Stimulated activated CD8-positive, alpha-beta memory T cell treated with anti-CD3 and anti-CD28 coated beads, Interleukin-15, amount 100 ng/mL, for 48 hours (primary cell): Measurements from ENCODE around the gene FARP1.

Experiments
- DNase-seq, 2 donors: peaks; one replicate each; pipeline ENCODE4 v3.0.0-alpha.2; 2020; ENCODE audit warnings: low read depth in 2 of 2

The FARP1 gene

DNA sequence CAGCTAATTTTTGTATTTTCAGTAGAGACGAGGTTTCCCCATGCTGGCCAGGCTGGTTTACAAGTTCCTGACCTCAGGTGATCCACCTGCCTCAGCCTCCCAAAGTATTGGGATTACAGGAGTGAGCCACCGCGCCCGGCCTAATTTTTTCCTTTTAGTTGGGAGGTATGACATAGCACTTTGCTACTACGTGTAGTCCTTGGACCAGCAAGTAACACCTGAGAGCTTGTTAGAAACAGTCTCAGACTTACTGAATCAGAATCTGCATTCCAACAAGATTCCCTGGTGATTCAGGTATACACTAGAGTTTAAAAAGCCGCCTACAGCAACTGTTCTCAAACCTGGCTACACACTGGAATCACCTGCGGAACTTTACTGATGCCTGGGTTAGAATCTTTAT, 1.8 kb upstream of the FARP1 start:
- no peak for DNase-seq

DNA sequence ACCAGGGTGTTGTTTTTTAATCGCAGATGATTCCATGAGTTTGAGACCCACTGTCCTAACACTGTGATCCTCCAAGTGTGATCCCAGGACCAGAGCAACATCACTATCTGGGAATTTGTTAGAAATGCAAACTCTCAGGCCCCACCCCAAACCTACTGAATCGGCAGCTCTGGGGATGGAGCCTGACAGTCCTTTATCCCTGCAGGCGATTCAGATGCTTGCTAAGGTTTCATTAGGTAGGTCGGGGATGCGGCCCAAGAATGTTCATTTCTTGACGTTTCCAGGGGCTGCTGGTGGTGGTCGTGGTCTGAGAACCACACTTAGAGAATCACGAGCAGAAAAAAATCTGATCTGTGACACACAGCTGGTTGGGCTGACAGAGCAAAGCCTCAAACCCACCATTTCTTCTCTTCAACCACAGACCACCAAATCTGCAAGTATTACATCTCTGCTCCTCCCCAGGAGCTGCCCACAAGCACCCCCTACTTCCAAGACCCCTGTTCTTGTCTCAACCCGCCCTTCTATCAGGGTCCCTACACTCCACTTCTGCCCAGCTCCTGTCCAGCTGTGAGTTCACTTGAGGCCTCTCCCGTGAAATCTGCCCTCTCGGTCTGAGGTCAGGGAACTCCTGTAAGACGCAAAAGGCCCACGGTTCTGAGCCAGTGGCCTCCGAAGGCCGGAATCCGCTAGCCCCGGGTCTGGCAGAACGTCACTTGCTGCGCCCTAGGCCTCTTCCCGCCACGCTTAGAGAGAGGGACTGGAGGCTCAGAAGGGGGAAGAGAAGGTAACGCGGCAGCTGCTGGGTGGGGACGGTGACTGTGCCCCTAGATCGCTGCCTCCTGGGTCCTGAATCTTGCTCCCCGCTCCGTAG, 1.1 kb upstream of the FARP1 start:
- no peak for DNase-seq

- DNase-seq, result no peak
These were observed 261 bp downstream of the FARP1 start for GRCh38 chr13:98143157-98143553.

GRCh38 chr13:98143601-98144026, 720 bp downstream of the FARP1 start:
- no peak for DNase-seq

- no peak for DNase-seq
These were observed 1.3 kb downstream of the FARP1 start for GRCh38 chr13:98144027-98144741.

DNA sequence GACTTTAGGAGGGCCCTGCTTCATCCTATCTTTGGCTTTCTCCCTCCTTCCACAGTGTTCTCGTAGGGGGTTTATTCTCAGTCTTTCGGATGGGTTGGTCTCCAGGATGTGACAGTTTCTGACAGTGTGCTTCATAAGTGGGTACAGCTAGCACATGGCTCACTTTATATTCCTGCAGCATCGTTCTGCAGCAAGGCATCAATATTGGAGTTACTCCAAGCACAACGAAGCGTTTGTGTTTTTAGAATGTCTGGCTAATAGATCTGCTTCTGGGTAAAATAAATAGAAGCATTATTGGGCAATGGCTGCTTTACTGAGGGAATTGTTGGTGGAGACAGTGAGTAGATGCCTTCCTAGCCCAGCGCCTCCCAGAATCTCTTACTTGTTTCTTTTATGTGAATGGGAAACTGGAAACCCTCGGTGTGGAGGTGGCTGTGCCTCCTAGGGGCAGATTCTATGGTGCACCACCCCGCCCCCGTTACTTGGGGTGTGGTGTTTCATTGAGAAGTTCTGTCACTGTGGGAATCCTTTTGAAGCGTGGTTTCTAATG, 2.0 kb downstream of the FARP1 start:
- no peak for DNase-seq

DNA sequence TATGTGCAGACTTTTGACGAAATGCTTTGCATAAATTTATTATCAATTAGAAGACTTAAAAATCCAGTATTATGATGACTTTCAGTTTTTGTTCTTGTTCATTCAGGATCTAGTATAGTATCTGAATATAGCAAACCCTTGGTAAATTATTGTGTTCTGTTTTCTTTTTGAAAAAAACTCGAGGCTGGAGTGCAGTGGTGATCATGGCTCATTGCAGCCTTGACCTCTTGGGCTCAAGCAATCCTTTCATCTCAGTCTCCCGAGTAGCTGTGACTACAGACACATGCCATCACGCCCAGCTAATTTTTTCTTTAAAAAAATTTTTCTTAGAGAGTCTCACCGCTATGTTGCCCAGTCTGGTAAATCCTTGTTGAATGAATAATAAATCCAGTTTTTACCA, 4.6 kb downstream of the FARP1 start:
- no peak for DNase-seq

- DNase-seq, result no peak
These were observed 8.1 kb downstream of the FARP1 start for GRCh38 chr13:98150832-98151479.

GRCh38 chr13:98155475-98156109, 12.7 kb downstream of the FARP1 start:
- DNase-seq, result no peak

DNA sequence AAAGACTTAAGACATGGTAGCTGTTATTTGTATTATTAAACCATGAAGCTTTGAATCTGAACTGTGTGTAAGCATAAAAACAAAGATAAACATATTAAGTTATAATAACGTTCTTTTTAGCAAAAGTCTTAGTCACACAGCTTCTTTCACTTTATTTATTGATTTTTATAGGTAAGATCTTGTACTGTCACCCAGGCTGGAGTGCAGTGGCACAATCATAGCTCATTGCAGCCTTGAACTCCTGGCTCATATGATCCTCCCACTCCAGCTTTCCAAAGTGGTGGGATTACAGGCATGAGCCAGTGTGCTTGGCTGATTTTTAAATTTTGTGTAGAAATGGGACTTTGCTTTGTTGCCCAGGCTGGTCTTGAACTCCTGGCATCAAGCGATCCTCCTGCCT, 13.4 kb downstream of the FARP1 start:
- no peak for DNase-seq

- no peak for DNase-seq
These were observed 14.3 kb downstream of the FARP1 start for GRCh38 chr13:98157188-98157587.

- no peak for DNase-seq
These were observed 14.7 kb downstream of the FARP1 start for GRCh38 chr13:98157609-98158008.

DNA sequence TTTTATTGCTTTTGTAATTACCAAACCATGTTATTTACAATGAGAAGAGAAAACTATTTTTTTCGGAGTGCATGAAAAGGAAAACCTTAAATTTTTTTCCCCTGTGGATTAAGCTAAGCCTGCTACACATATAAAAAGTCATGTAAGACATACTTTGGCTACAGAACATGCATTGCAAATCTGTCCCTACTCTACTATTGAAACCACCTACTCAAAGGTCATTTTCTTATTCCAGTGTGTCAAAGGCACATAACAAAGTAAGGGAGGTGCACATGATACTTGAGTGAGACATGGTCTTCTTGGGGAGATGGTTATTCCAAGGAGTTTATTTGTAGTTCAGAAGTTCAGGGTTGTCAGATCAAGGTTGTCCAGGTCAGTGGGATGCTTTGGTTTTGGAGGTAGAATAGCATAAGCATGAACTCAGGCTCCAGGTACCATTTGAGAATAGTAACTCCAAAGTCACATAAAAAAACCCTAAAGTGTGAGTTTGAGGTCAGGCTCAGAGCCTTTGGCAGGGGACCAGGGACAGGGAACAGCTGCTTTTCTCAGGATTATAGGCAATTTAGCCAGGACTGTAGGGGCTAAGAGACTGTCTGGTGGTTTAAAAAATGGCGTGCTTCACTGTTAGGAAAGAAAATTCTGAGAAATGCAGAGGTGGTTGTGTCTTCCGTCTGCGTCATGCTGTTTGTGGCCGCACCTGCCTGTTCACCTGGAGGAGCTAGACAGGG, 15.4 kb downstream of the FARP1 start:
- DNase-seq, result no peak

GRCh38 chr13:98162935-98163334, 20.0 kb downstream of the FARP1 start:
- DNase-seq, result no peak

GRCh38 chr13:98169331-98169730, 26.4 kb downstream of the FARP1 start:
- no peak for DNase-seq

- no peak for DNase-seq
These were observed 29.2 kb downstream of the FARP1 start for GRCh38 chr13:98171900-98172589.

GRCh38 chr13:98172590-98173422, 29.9 kb downstream of the FARP1 start:
- no peak for DNase-seq

DNA sequence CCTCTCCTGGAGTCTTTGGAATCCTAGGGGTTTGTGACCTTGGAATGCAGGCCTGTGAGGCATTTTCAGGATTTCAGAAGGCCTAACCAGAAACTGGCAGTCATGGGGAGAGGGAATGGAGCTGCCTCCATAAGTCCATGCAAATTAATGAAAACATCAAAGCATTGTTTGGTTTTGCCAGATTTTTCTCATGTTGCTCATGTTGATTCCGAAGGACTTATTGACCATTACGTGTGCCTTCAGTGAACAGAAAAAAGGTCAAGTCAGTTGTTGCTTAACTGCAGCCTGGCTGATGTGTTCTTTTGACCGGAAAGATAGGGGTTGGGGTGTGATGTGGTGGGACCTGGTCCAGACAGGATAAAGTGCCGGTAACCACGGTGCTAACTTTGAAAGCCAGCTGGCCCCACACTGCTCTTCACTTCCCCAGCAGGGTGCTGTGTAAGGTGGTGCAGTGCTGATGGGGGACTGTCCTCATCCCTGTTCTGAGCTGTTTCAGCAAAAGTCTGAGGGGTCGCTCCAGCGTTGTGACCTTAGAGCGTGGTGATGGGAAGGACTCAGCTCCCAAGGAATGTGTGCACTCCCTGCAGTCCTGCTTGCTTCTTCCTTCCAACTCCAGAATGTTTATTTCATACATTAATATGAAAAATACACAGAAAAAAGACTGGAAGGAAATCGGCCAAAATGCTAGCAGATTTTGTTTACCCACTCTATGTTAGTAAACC, 30.7 kb downstream of the FARP1 start:
- no peak for DNase-seq

DNA sequence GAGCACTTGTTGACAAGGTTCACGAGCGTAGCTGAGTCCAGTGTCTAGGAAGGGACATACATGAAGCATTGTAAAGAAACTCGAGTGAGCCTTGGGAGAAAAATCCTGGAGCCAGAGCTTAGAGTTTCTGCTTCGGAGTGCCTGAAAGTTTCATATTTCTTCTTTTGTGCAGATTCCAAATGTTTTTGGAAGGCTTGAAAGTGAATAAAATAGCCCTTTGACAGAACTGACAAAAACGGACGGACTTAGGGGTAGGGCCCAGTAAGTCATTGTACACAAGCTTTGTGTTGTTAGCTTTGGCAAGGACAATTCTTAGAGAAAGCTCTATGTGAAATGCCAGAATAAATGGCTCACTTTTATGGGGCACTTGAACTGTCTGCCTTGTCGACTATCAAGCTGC, 31.4 kb downstream of the FARP1 start:
- no peak for DNase-seq
